Erythroblast (primary cell): ENCODE results near the gene KICS2.

Source experiments
- GATA1 ChIP-seq: IDR thresholded peaks from 2 replicates; pipeline ENCODE4 v1.6.1; 2011; ENCODE audit warnings: low read depth, mild to moderate bottlenecking, control low read depth, low read length, moderate library complexity
- POLR2A ChIP-seq: IDR thresholded peaks from 2 replicates; pipeline ENCODE4 v1.6.1; 2011; ENCODE audit warnings: mild to moderate bottlenecking, low read length

GRCh38 chr12:64192644-64193444, 29.3 kb downstream of the KICS2 start:
- TF ChIP-seq POLR2A (no peak), GATA1 (no peak)
